H1 (cell line): ENCODE results near the gene TMX3. TPM values are rescaled to one million over a fixed set of nuclear protein-coding genes. Genes with fewer than 3 reads are reported as not detected.

Source experiments
- CTCF ChIA-PET: fragments of 300-600 bp; sonication (Branson Sonifier 250); formaldehyde crosslinking; loops from one replicate; lab custom pipeline; 2021; ENCODE audit not compliant: partially characterized antibody; lab: Charles Lee
- POLR2A ChIA-PET: fragments of 300-600 bp; sonication (Branson Sonifier 250); formaldehyde crosslinking; loops from one replicate; lab custom pipeline; 2021; ENCODE audit warnings: inconsistent platforms; ENCODE audit not compliant: partially characterized antibody; lab: Charles Lee
- DNase-seq, 2 experiments: peaks; one replicate each; pipeline versions ENCODE4 v3.0.0 to v3.0.0-alpha.2; 2010 to 2022; ENCODE audit warnings: low spot score in 2 of 2, low read depth in 1 of 2, mixed read lengths in 1 of 2
- FAIRE-seq: peaks from 2 replicates; lab custom pipeline; 2011; peaks lifted over from hg19 to GRCh38; lab: Jason Lieb, UNC
- H2AFZ ChIP-seq: 2 replicates; pipeline ENCODE4 v1.8.1; 2012; ENCODE audit warnings: low read length, inconsistent platforms
- H2AK5ac ChIP-seq: 2 replicates; pipeline ENCODE4 v1.6.1; 2013; ENCODE audit warnings: low read depth, low read length
- H2BK120ac ChIP-seq: replicated peaks from 2 replicates; pipeline ENCODE3; 2013; ENCODE audit warnings: low read depth, low read length, inconsistent platforms
- H2BK12ac ChIP-seq: 2 replicates; pipeline ENCODE4 v1.6.1; 2013; ENCODE audit warnings: low read depth, low read length
- H2BK15ac ChIP-seq: 2 replicates; pipeline ENCODE4 v1.6.1; 2013; ENCODE audit warnings: low read length
- H2BK20ac ChIP-seq: 2 replicates; pipeline ENCODE4 v1.6.1; 2013; ENCODE audit warnings: low read length
- H2BK5ac ChIP-seq: 2 replicates; pipeline ENCODE4 v1.6.1; 2013; ENCODE audit warnings: low read depth, low read length
- H3K14ac ChIP-seq: 2 replicates; pipeline ENCODE4 v1.6.1; 2013; ENCODE audit warnings: inconsistent platforms; ENCODE audit not compliant: insufficient read length
- H3K18ac ChIP-seq: 2 replicates; pipeline ENCODE4 v1.6.1; 2013; ENCODE audit warnings: low read length; ENCODE audit errors: extremely low read depth
- H3K23ac ChIP-seq: 2 replicates; pipeline ENCODE4 v1.6.1; 2013; ENCODE audit warnings: inconsistent platforms; ENCODE audit not compliant: insufficient read length
- H3K23me2 ChIP-seq: 2 replicates; pipeline ENCODE4 v1.6.1; 2013; ENCODE audit warnings: low read depth, low read length
- H3K27ac ChIP-seq: 2 replicates; pipeline ENCODE4 v1.6.1; 2011; ENCODE audit warnings: low read depth, low read length, inconsistent platforms
- H3K27me3 ChIP-seq, 4 experiments: replicated peaks in 1 of 4; 1 replicate in 1 of 4; 2 replicates in 3 of 4; pipeline versions ENCODE4 v1.6.1 to v1.8.1; 2011 to 2013; ENCODE audit warnings: low read length in 3 of 4, mild to moderate bottlenecking in 3 of 4, inconsistent platforms in 2 of 4, mixed read lengths in 2 of 4, moderate library complexity in 1 of 4; ENCODE audit not compliant: control insufficient read depth in 3 of 4, insufficient read depth in 3 of 4; ENCODE audit errors: extremely low read depth in 1 of 4
- H3K36me3 ChIP-seq, 4 experiments: 2 replicates each; pipeline versions ENCODE4 v1.6.1 to v1.8.1; 2011 to 2013; ENCODE audit warnings: mild to moderate bottlenecking in 4 of 4, low read length in 3 of 4, moderate library complexity in 2 of 4, control low read depth in 1 of 4, inconsistent platforms in 1 of 4; ENCODE audit not compliant: insufficient read depth in 4 of 4, control insufficient read depth in 2 of 4
- H3K4ac ChIP-seq: replicated peaks from 2 replicates; pipeline ENCODE3; 2013; ENCODE audit warnings: low read length, low read depth, mixed read lengths, inconsistent platforms; ENCODE audit not compliant: insufficient read length
- H3K4me1 ChIP-seq, 4 experiments: replicated peaks in 1 of 4; 1 replicate in 1 of 4; 2 replicates in 3 of 4; pipeline versions ENCODE4 v1.6.1 to v1.8.1; 2011 to 2013; ENCODE audit warnings: low read length in 3 of 4, inconsistent platforms in 2 of 4, mixed read lengths in 1 of 4; ENCODE audit not compliant: insufficient read depth in 4 of 4, control insufficient read depth in 3 of 4
- H3K4me2 ChIP-seq, 2 experiments: 2 replicates each; pipeline versions ENCODE4 v1.6.1 to v1.8.1; 2011 to 2013; ENCODE audit warnings: low read depth in 2 of 2, low read length in 2 of 2, control low read depth in 1 of 2, inconsistent platforms in 1 of 2, mild to moderate bottlenecking in 1 of 2; ENCODE audit not compliant: insufficient read depth in 1 of 2
- H3K4me3 ChIP-seq, 4 experiments: fragments of 200-600, 300-600 bp in 1 of 4; sonication (generic), shearing (Covaris generic), sonication (Bioruptor Twin) in 1 of 4; 2 replicates each; pipeline versions ENCODE4 v1.5.1 to v1.8.1; 2011 to 2016; ENCODE audit warnings: low read length in 4 of 4, low read depth in 3 of 4, control low read depth in 2 of 4, inconsistent platforms in 2 of 4, mild to moderate bottlenecking in 2 of 4, mixed read lengths in 1 of 4, moderate library complexity in 1 of 4; ENCODE audit not compliant: insufficient read depth in 2 of 4; ENCODE audit errors: extremely low read depth in 1 of 4
- H3K56ac ChIP-seq: replicated peaks from 2 replicates; pipeline ENCODE3; 2013; ENCODE audit warnings: low read depth, mild to moderate bottlenecking, mixed read lengths, low read length, inconsistent platforms; ENCODE audit not compliant: insufficient read length
- H3K79me1 ChIP-seq: 2 replicates; pipeline ENCODE4 v1.6.1; 2013; ENCODE audit warnings: low read depth, low read length, control low read depth
- H3K79me2 ChIP-seq, 2 experiments: 2 replicates each; pipeline versions ENCODE4 v1.6.1 to v1.8.1; 2012 to 2013; ENCODE audit warnings: low read length in 2 of 2, mild to moderate bottlenecking in 2 of 2, inconsistent platforms in 1 of 2; ENCODE audit not compliant: insufficient read depth in 2 of 2, control insufficient read depth in 1 of 2
- H3K9ac ChIP-seq, 4 experiments: replicated peaks in 1 of 4; 1 replicate in 1 of 4; 2 replicates in 3 of 4; pipeline versions ENCODE4 v1.6.1 to v1.8.1; 2011 to 2013; ENCODE audit warnings: low read depth in 3 of 4, low read length in 3 of 4, control low read depth in 2 of 4, mild to moderate bottlenecking in 2 of 4, moderate library complexity in 2 of 4, inconsistent platforms in 1 of 4; ENCODE audit errors: extremely low read depth in 1 of 4
- H3K9me3 ChIP-seq, 2 experiments: 2 replicates each; pipeline versions ENCODE4 v1.6.1 to v1.8.1; 2012 to 2013; ENCODE audit warnings: mild to moderate bottlenecking in 2 of 2, moderate library complexity in 2 of 2, control low read depth in 1 of 2, inconsistent platforms in 1 of 2, low read depth in 1 of 2, low read length in 1 of 2, mixed read lengths in 1 of 2; ENCODE audit not compliant: insufficient read depth in 2 of 2
- H4K20me1 ChIP-seq, 2 experiments: replicated peaks in 1 of 2; 2 replicates each; pipeline versions ENCODE3 to v1.8.1; 2011 to 2013; ENCODE audit warnings: inconsistent platforms in 2 of 2, low read length in 2 of 2, mild to moderate bottlenecking in 1 of 2; ENCODE audit not compliant: insufficient read depth in 2 of 2, control insufficient read depth in 1 of 2
- H4K5ac ChIP-seq: 2 replicates; pipeline ENCODE4 v1.6.1; 2013; ENCODE audit warnings: low read length, low read depth, mixed read lengths, inconsistent platforms; ENCODE audit not compliant: insufficient read length
- H4K8ac ChIP-seq: 2 replicates; pipeline ENCODE4 v1.8.0; 2013; ENCODE audit warnings: mild to moderate bottlenecking, moderate library complexity, low read length, inconsistent platforms; ENCODE audit not compliant: insufficient read depth; ENCODE audit errors: extremely low read depth
- H4K91ac ChIP-seq: replicated peaks from 2 replicates; pipeline ENCODE3; 2013; ENCODE audit warnings: low read length, mixed read lengths, inconsistent platforms; ENCODE audit not compliant: insufficient read length
- PHF8 ChIP-seq: fragments of 200-600 bp; sonication (generic); conservative IDR thresholded peaks from 2 replicates; pipeline ENCODE4 v1.7.1; 2012; ENCODE audit warnings: low read depth, mild to moderate bottlenecking, inconsistent platforms, low read length, moderate library complexity
- SAP30 ChIP-seq: fragments of 300-600 bp; sonication (generic); IDR thresholded peaks from 2 replicates; pipeline ENCODE4 v1.7.1; 2012; ENCODE audit warnings: low read length, moderate library complexity, mild to moderate bottlenecking, inconsistent platforms; ENCODE audit not compliant: insufficient read depth, insufficient replicate concordance
- SIN3A ChIP-seq, 2 experiments: IDR thresholded peaks in 1 of 2; conservative IDR thresholded peaks in 1 of 2; 2 replicates each; pipeline ENCODE4 v1.6.1; 2011 to 2012; ENCODE audit warnings: low read length in 2 of 2, improper control_type of control experiment in 1 of 2, low read depth in 1 of 2, mild to moderate bottlenecking in 1 of 2
- WGBS, 2 experiments: shearing (Covaris generic) in 1 of 2; methylation state at CpG; one replicate each; pipeline versions ENCODE4 v1.1.6 to v1.1.7; 2013 to 2015; ENCODE audit warnings: low lambda C conversion rate in 2 of 2, mixed read lengths in 2 of 2, inconsistent platforms in 1 of 2, low coverage in 1 of 2, missing lambda C conversion rate in 1 of 2; ENCODE audit not compliant: insufficient replicate concordance in 2 of 2, insufficient coverage in 1 of 2, insufficient read length in 1 of 2; ENCODE audit errors: extremely low coverage in 1 of 2, missing lambda C conversion rate in 1 of 2; 5-methylcytosine and 5-hydroxymethylcytosine counted together
- polyA plus RNA-seq, 7 experiments: library from polyadenylated mRNA; depleted of rRNA in 3 of 7; stranded (reverse) in 5 of 7; unstranded in 2 of 7; fragments of >200 nt in 5 of 7; fragments of 200-250 nt in 2 of 7; gene quantifications; 1 replicate in 5 of 7; 2 replicates in 1 of 7; 4 replicates in 1 of 7; pipeline versions ENCODE4 v1.2.1 to v1.2.3, GENCODE V29; 2011 to 2013; ENCODE audit warnings: missing spikeins in 2 of 7, mixed read lengths in 2 of 7
- total RNA-seq: library from RNA; stranded (reverse); fragmentation: NEBNext Ultra II Directional; extraction: Animal tissue kit (Norgen Biotek cat#: 25700); gene quantifications from 2 replicates; pipeline ENCODE4 v1.2.1, GENCODE V29; 2021

The TMX3 gene
- total and polyA plus RNA-seq, 2 of the 8 experiments (the other 6 are each of a cell fraction or from before 2014, with no cell fraction given), result 12.6 to 29.0 TPM

- no peak overlapping the region; the same call in 1 of the 2 replicates for H2AK5ac ChIP-seq
- no peak overlapping the region for H2BK12ac ChIP-seq
- no peaks in the 10 kb centered on the region for H3K79me1 ChIP-seq
- H3K4me1 ChIP-seq, result peaks cover 0 to 3% (median 0%) of the 10 kb centered on the region in 4 experiments; a peak in 3 of 7 replicates
- WGBS, 2 experiments, result 94% methylated on average over 8 of the region's 8 CpGs; no CpG with 5 or more reads in 1 of the 2 experiments
- CTCF ChIA-PET, result no interaction called here
- no peaks in the 10 kb centered on the region for H3K27me3 ChIP-seq
- no peak overlapping the region for H2AFZ ChIP-seq
- no peak overlapping the region for H3K23ac ChIP-seq
- H3K36me3 ChIP-seq, result no peaks in the 10 kb centered on the region
- POLR2A ChIA-PET, result no interaction called here
- no peak overlapping the region for H3K27ac ChIP-seq
- H3K4me3 ChIP-seq, result no peak overlapping the region
- H3K56ac ChIP-seq, result no peak overlapping the region
- no peaks in the 10 kb centered on the region for H3K9me3 ChIP-seq
- no peak overlapping the region for H4K5ac ChIP-seq
- H3K79me2 ChIP-seq, result no peaks in the 10 kb centered on the region
- no peak overlapping the region for H4K91ac ChIP-seq
- H3K18ac ChIP-seq, result no peak overlapping the region
- H3K23me2 ChIP-seq, result no peaks in the 10 kb centered on the region
- H3K9ac ChIP-seq, result no peak overlapping the region
- H4K20me1 ChIP-seq, result no peaks in the 10 kb centered on the region
- H2BK5ac ChIP-seq, result no peak overlapping the region
- no peak for DNase-seq
- no peak overlapping the region for H4K8ac ChIP-seq
- no peak overlapping the region for H3K4me2 ChIP-seq
- H3K14ac ChIP-seq, result no peak overlapping the region
- no peak for TF ChIP-seq SIN3A (conservative IDR thresholded peaks at IDR 0.05 in 1 of 2, IDR thresholded peaks at IDR 0.05 in 1 of 2; ENCODE audit: low read depth in 1 of 2, low read length in 2 of 2)
- TF ChIP-seq SAP30, result no peak
- no peak for TF ChIP-seq PHF8
- TF ChIP-seq, all 59 proteins: peak for 0
- no peak overlapping the region for H2BK120ac ChIP-seq
- no peak overlapping the region for H2BK20ac ChIP-seq
- no peak overlapping the region for H3K4ac ChIP-seq
- FAIRE-seq, result no peak
- H2BK15ac ChIP-seq, result no peak overlapping the region
These were observed 7.0 kb upstream of the TMX3 start for GRCh38 chr18:68721681-68722583.
